PC-3 (cell line): ENCODE measurements around the gene POLL. TPM values are rescaled to one million over a fixed set of nuclear protein-coding genes. Genes with fewer than 3 reads are reported as not detected.

Experiments used
- ATAC-seq: fragments of 200-7000 bp; cut with Tn5 transposase; 2 replicates; pipeline ENCODE4 v1.9.1; 2020; ENCODE audit warnings: mild to moderate bottlenecking, moderate library complexity
- BruUV-seq: library from RNA; stranded (reverse); fragments of 400-500 nt; replicated peaks from 2 replicates; lab custom pipeline; 2021; lab: Mats Ljungman, UMichigan
- CTCF ChIA-PET: fragments of 300-600 bp; sonication (Branson Sonifier 250); formaldehyde crosslinking; loops from one replicate; lab custom pipeline; 2022; ENCODE audit warnings: antibody characterized with exemption; lab: Charles Lee
- POLR2A ChIA-PET: fragments of 300-600 bp; sonication (Branson Sonifier 250); formaldehyde crosslinking; loops from one replicate; lab custom pipeline; 2022; ENCODE audit warnings: antibody characterized with exemption; ENCODE audit not compliant: unreplicated experiment; lab: Charles Lee
- DNase-seq: peaks from one replicate; pipeline ENCODE4 v3.0.0-alpha.2; 2015
- H2AFZ ChIP-seq: fragments of 300-600 bp; sonication (generic); 2 replicates; pipeline ENCODE4 v1.6.0; 2016; ENCODE audit warnings: antibody characterized with exemption, low read length
- H3F3A ChIP-seq: fragments of 300-600 bp; sonication (generic); one replicate; pipeline ENCODE4 v1.6.0; 2017; ENCODE audit warnings: antibody characterized with exemption, low read length, control low read depth, mild to moderate bottlenecking; ENCODE audit not compliant: unreplicated experiment
- H3K27ac ChIP-seq: fragments of 300-600 bp; sonication (generic); 2 replicates; pipeline ENCODE4 v1.5.1; 2016; ENCODE audit warnings: mild to moderate bottlenecking, low read length
- H3K27me3 ChIP-seq: fragments of 300-600 bp; sonication (generic); 2 replicates; pipeline ENCODE4 v1.6.1; 2016; ENCODE audit warnings: low read length, mixed read lengths
- H3K36me3 ChIP-seq: fragments of 300-600 bp; sonication (generic); 2 replicates; pipeline ENCODE4 v1.6.1; 2016; ENCODE audit warnings: low read depth, mixed run types, low read length, mixed read lengths
- H3K4me1 ChIP-seq: fragments of 300-600 bp; sonication (generic); 2 replicates; pipeline ENCODE4 v1.5.1; 2016; ENCODE audit warnings: low read length; ENCODE audit not compliant: insufficient read depth
- H3K4me2 ChIP-seq: fragments of 300-600 bp; sonication (generic); 2 replicates; pipeline ENCODE4 v1.6.0; 2016; ENCODE audit warnings: low read length
- H3K4me3 ChIP-seq: fragments of 300-600 bp; sonication (generic); 2 replicates; pipeline ENCODE4 v1.5.1; 2016; ENCODE audit warnings: mild to moderate bottlenecking, low read length, mixed read lengths
- H3K79me2 ChIP-seq: fragments of 300-600 bp; sonication (generic); 2 replicates; pipeline ENCODE4 v1.6.1; 2017; ENCODE audit warnings: low read length, mixed read lengths
- H3K9ac ChIP-seq: fragments of 300-600 bp; sonication (generic); 2 replicates; pipeline ENCODE4 v1.6.0; 2016; ENCODE audit warnings: mild to moderate bottlenecking, low read length
- H3K9me2 ChIP-seq: fragments of 300-600 bp; sonication (generic); replicated peaks from 2 replicates; pipeline ENCODE4 v1.6.1; 2016; ENCODE audit warnings: mixed run types, low read length, mixed read lengths
- H3K9me3 ChIP-seq: fragments of 300-600 bp; sonication (generic); 2 replicates; pipeline ENCODE4 v1.6.1; 2016; ENCODE audit warnings: low read length, mixed read lengths
- H4K20me1 ChIP-seq: fragments of 300-600 bp; sonication (generic); 2 replicates; pipeline ENCODE4 v1.6.1; 2016; ENCODE audit warnings: low read length, mixed read lengths
- CTCF ChIP-seq: fragments of 300-600 bp; sonication (generic); conservative IDR thresholded peaks from 2 replicates; pipeline ENCODE4 v1.5.1; 2017; ENCODE audit warnings: antibody characterized with exemption, low read depth, mild to moderate bottlenecking, low read length
- EZH2 ChIP-seq: fragments of 300-600 bp; sonication (generic); IDR thresholded peaks from one replicate; pipeline ENCODE4 v1.6.1; 2017; ENCODE audit warnings: antibody characterized with exemption, mild to moderate bottlenecking, low read length; ENCODE audit not compliant: unreplicated experiment
- EZH2phosphoT487 ChIP-seq: fragments of 300-600 bp; sonication (generic); IDR thresholded peaks from 2 replicates; pipeline ENCODE4 v1.6.1; 2018; ENCODE audit warnings: mild to moderate bottlenecking, antibody characterized with exemption, low read length, borderline replicate concordance
- intact Hi-C: fragments of 100-400 bp; cut with micrococcal nuclease; formaldehyde crosslinking; loops from 2 replicates; pipeline ENCODE4 v1.9.0; 2023
- total RNA-seq: library from RNA; depleted of rRNA; stranded (reverse); fragments of >200 nt; gene quantifications from 2 replicates; pipeline ENCODE4 v1.2.3, GENCODE V29; 2014

The POLL gene
- total RNA-seq, 1 experiment from 2014 or later: 10.9 TPM

- no peaks in the 10 kb centered on the region for H3K27me3 ChIP-seq
- peak overlapping the region; percentile 61 for H3K9ac ChIP-seq
- H3K9me3 ChIP-seq: no peaks in the 10 kb centered on the region
- no peak for TF ChIP-seq EZH2phosphoT487
- peak; percentile 57 for TF ChIP-seq CTCF
- no peaks in the 10 kb centered on the region for H3K36me3 ChIP-seq
- peak overlapping the region; percentile 99 for H3K4me2 ChIP-seq
- no peak overlapping the region for H3K27ac ChIP-seq
- no peaks in the 10 kb centered on the region for H4K20me1 ChIP-seq
- peak overlapping the region; percentile 99 for H2AFZ ChIP-seq
- no peaks in the 10 kb centered on the region for H3K9me2 ChIP-seq
- intact Hi-C loops: loop anchor here (1.0 to 10.0 kb wide), 4 partner anchors 33 to 408 kb away; no protein-coding TSS in a partner anchor
- H3K4me3 ChIP-seq: peak overlapping the region; percentile 82
- H3K79me2 ChIP-seq: no peaks in the 10 kb centered on the region
- ChIA-PET CTCF (interaction anchor here (0.6 to 1.0 kb wide), 10 partner anchors 18 to 538 kb away, joined by 3 to 11 read pairs (median 4); partner anchors contain the start of genes DPCD and POLL), POLR2A (no interaction called here)
- peaks cover 11% of the 10 kb centered on the region; the same call in 1 of the 2 replicates for H3K4me1 ChIP-seq
- H3F3A ChIP-seq: no peaks in the 10 kb centered on the region
- DNase-seq (peak; percentile 59), ATAC-seq (peak; percentile 66)
- no TSS peak for BruUV-seq
These were observed 18.2 kb downstream of the POLL start for GRCh38 chr10:101569622-101570427.

- H3K27me3 ChIP-seq: no peaks in the 10 kb centered on the region
- TF ChIP-seq EZH2 (no peak), CTCF (no peak), EZH2phosphoT487 (no peak)
- DNase-seq (no peak), ATAC-seq (no peak)
- intact Hi-C loops: loop anchor here (5.0 to 10.0 kb wide), 2 partner anchors 264 to 407 kb away; no protein-coding TSS in a partner anchor
- CTCF ChIA-PET: interaction anchor here (0.6 to 1.0 kb wide), 4 partner anchors 102 to 537 kb away, joined by 3 to 7 read pairs (median 3); no protein-coding TSS in a partner anchor
- no peak overlapping the region for H3K9ac ChIP-seq
- H3K4me2 ChIP-seq: peak overlapping the region; percentile 99
- H3F3A ChIP-seq: no peaks in the 10 kb centered on the region
- peak overlapping the region; percentile 99 for H2AFZ ChIP-seq
- H3K4me1 ChIP-seq: peaks cover 11% of the 10 kb centered on the region; the same call in 1 of the 2 replicates
- no peaks in the 10 kb centered on the region for H3K36me3 ChIP-seq
- no peak overlapping the region for H3K27ac ChIP-seq
- no TSS peak for BruUV-seq
- H3K79me2 ChIP-seq: no peaks in the 10 kb centered on the region
- H4K20me1 ChIP-seq: no peaks in the 10 kb centered on the region
- POLR2A ChIA-PET: no interaction called here
- no peaks in the 10 kb centered on the region for H3K9me2 ChIP-seq
- no peaks in the 10 kb centered on the region for H3K9me3 ChIP-seq
- peak overlapping the region; percentile 82 for H3K4me3 ChIP-seq
These were observed 18.8 kb downstream of the POLL start for GRCh38 chr10:101569323-101569621.
